ENCODE data around the gene POLR2E. TPM values are rescaled to one million over a fixed set of nuclear protein-coding genes. Genes with fewer than 3 reads are reported as not detected.

The POLR2E gene
- total RNA-seq (2021): 342 and 343 TPM in 2 replicates
- Bru-seq, nascent RNA: percentile 69 among the genes with signal in this experiment
- BruChase-seq, experiment 1, labeled RNA remaining after a 2-hour chase: percentile 78 among the genes with signal in this experiment
- BruChase-seq, experiment 2, labeled RNA remaining after a 6-hour chase: percentile 92 among the genes with signal in this experiment
- long read RNA-seq, transcript POLR2E-213 (8 exons, 2,831 nt): major isoform, 924 of 1,037 reads
- long read RNA-seq, transcript POLR2E-211 (8 exons, 1,749 nt): minor isoform, 5 of 1,037 reads
- long read RNA-seq, transcript POLR2E-206 (7 exons, 1,105 nt): minor isoform, 13 of 1,037 reads
- long read RNA-seq, partial matches to known transcripts: 34 of 1,037 reads
- long read RNA-seq, other reads (novel, unspliced or antisense): 48 of 1,037 reads

- no peaks in the 10 kb centered on the region for H3K27me3 ChIP-seq (replicated peaks; ENCODE audit: insufficient read depth, low read depth, low read length, poor library complexity)
- TF ChIP-seq CTCF (conservative IDR thresholded peaks at IDR 0.05; ENCODE audit: low read depth, low read length) (no peak), EZH2 (IDR thresholded peaks at IDR 0.05; ENCODE audit: borderline replicate concordance, low read depth, low read length, poor library complexity, severe bottlenecking) (no peak)
- H3K4me1 ChIP-seq (ENCODE audit: insufficient read depth, low read length, poor library complexity, severe bottlenecking): peaks cover 13% of the 10 kb centered on the region
- BruUV-seq (replicated peaks): no TSS peak
- peak; percentile 99 for DNase-seq (ENCODE audit: low spot score)
- H3K36me3 ChIP-seq (ENCODE audit: insufficient read depth, low read length, poor library complexity, severe bottlenecking): peaks cover 29% of the 10 kb centered on the region
- peaks cover 6% of the 10 kb centered on the region for H3K9me3 ChIP-seq (ENCODE audit: low read depth, low read length, poor library complexity, severe bottlenecking)
- CTCF ChIA-PET: no interaction called here
- H3K4me3 ChIP-seq (ENCODE audit: low read depth, low read length, poor library complexity, severe bottlenecking): peak within 1 kb of the TSS; percentile 99
- intact Hi-C loops (cut with micrococcal nuclease; ENCODE audit: unreplicated experiment): no loop called here
- POLR2A ChIA-PET (ENCODE audit: low non-redundant PET): no interaction called here
- H3K27ac ChIP-seq (ENCODE audit: low read depth, low read length, poor library complexity, severe bottlenecking): peak within 1 kb of the TSS; percentile 87
Measured at GRCh38 chr19:1094978-1095701, at the start of gene POLR2E. POLR2E (minus strand) TSS chr19:1095375; CDS start chr19:1095315, 60 bp downstream.

- Histone ChIP-seq H3K27ac (ENCODE audit: low read depth, low read length, poor library complexity, severe bottlenecking) (no peak overlapping the region), H3K36me3 (ENCODE audit: insufficient read depth, low read length, poor library complexity, severe bottlenecking) (no peaks in the 10 kb centered on the region), H3K27me3 (replicated peaks; ENCODE audit: insufficient read depth, low read depth, low read length, poor library complexity) (no peaks in the 10 kb centered on the region), H3K4me1 (ENCODE audit: insufficient read depth, low read length, poor library complexity, severe bottlenecking) (no peaks in the 10 kb centered on the region), H3K4me3 (ENCODE audit: low read depth, low read length, poor library complexity, severe bottlenecking) (no peak overlapping the region), H3K9me3 (ENCODE audit: low read depth, low read length, poor library complexity, severe bottlenecking) (no peaks in the 10 kb centered on the region)
- no TSS peak for BruUV-seq (replicated peaks)
- DNase-seq (ENCODE audit: low spot score): no peak
- CTCF ChIA-PET: no interaction called here
- intact Hi-C loops (cut with micrococcal nuclease; ENCODE audit: unreplicated experiment): no loop called here
- POLR2A ChIA-PET (ENCODE audit: low non-redundant PET): no interaction called here
- TF ChIP-seq EZH2 (IDR thresholded peaks at IDR 0.05; ENCODE audit: borderline replicate concordance, low read depth, low read length, poor library complexity, severe bottlenecking) (no peak), CTCF (conservative IDR thresholded peaks at IDR 0.05; ENCODE audit: low read depth, low read length) (no peak)
Measured at GRCh38 chr19:1144741-1145140, 49.6 kb upstream of the POLR2E start.

- POLR2A ChIA-PET (ENCODE audit: low non-redundant PET): no interaction called here
- H3K27ac ChIP-seq (ENCODE audit: low read depth, low read length, poor library complexity, severe bottlenecking): no peak overlapping the region
- no peak for DNase-seq (ENCODE audit: low spot score)
- H3K4me1 ChIP-seq (ENCODE audit: insufficient read depth, low read length, poor library complexity, severe bottlenecking): no peaks in the 10 kb centered on the region
- CTCF ChIA-PET: no interaction called here
- H3K36me3 ChIP-seq (ENCODE audit: insufficient read depth, low read length, poor library complexity, severe bottlenecking): no peaks in the 10 kb centered on the region
- H3K27me3 ChIP-seq (replicated peaks; ENCODE audit: insufficient read depth, low read depth, low read length, poor library complexity): no peaks in the 10 kb centered on the region
- H3K4me3 ChIP-seq (ENCODE audit: low read depth, low read length, poor library complexity, severe bottlenecking): no peak overlapping the region
- intact Hi-C loops (cut with micrococcal nuclease; ENCODE audit: unreplicated experiment): no loop called here
- no TSS peak for BruUV-seq (replicated peaks)
- no peak for TF ChIP-seq EZH2 (IDR thresholded peaks at IDR 0.05; ENCODE audit: borderline replicate concordance, low read depth, low read length, poor library complexity, severe bottlenecking)
- no peaks in the 10 kb centered on the region for H3K9me3 ChIP-seq (ENCODE audit: low read depth, low read length, poor library complexity, severe bottlenecking)
Measured at GRCh38 chr19:1143828-1144399, 48.7 kb upstream of the POLR2E start.

Data from A673 (cell line).